Prostate gland (tissue), 2 donors: ENCODE data around the gene PARD6A.

ENCODE experiments used
- POLR2A ChIP-seq: fragments of 450-650 bp; IDR thresholded peaks from one replicate; pipeline ENCODE4 v1.6.1; 2016; ENCODE audit warnings: antibody characterized with exemption, mild to moderate bottlenecking
- TF ChIP-seq, protein P1 (sequence below), 4 experiments: fragments of 200-600 bp in 2 of 4; fragments of 450-650 bp in 2 of 4; sonication (generic) in 2 of 4; IDR thresholded peaks; 1 replicate in 3 of 4; 2 replicates in 1 of 4; pipeline ENCODE4 v1.5.1; 2016 to 2019; ENCODE audit warnings: antibody characterized with exemption in 4 of 4, mild to moderate bottlenecking in 2 of 4, moderate library complexity in 2 of 4

GRCh38 chr16:67653128-67653788 is 7.5 kb upstream of the PARD6A start:
- TF ChIP-seq POLR2A: no peak
- TF ChIP-seq, protein P1, sequence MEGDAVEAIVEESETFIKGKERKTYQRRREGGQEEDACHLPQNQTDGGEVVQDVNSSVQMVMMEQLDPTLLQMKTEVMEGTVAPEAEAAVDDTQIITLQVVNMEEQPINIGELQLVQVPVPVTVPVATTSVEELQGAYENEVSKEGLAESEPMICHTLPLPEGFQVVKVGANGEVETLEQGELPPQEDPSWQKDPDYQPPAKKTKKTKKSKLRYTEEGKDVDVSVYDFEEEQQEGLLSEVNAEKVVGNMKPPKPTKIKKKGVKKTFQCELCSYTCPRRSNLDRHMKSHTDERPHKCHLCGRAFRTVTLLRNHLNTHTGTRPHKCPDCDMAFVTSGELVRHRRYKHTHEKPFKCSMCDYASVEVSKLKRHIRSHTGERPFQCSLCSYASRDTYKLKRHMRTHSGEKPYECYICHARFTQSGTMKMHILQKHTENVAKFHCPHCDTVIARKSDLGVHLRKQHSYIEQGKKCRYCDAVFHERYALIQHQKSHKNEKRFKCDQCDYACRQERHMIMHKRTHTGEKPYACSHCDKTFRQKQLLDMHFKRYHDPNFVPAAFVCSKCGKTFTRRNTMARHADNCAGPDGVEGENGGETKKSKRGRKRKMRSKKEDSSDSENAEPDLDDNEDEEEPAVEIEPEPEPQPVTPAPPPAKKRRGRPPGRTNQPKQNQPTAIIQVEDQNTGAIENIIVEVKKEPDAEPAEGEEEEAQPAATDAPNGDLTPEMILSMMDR (IDR thresholded peaks at IDR 0.05): no peak
